ENCODE measurements around the gene ERLIN1. TPM values are rescaled to one million over a fixed set of nuclear protein-coding genes. Genes with fewer than 3 reads are reported as not detected.

ERLIN1 gene
- total RNA-seq, 1 experiment from 2014 or later = 33.0 TPM

- Histone ChIP-seq H3K23me2 (ENCODE audit: insufficient read length, low read depth, low read length, poor library complexity, severe bottlenecking) (no peaks in the 10 kb centered on the region), H3K14ac (ENCODE audit: insufficient read depth, low read length) (no peak overlapping the region), H3K4ac (ENCODE audit: low read depth, low read length) (no peak overlapping the region), H3K79me1 (ENCODE audit: insufficient read depth, low read depth, low read length, poor library complexity, severe bottlenecking) (no peaks in the 10 kb centered on the region), H3K18ac (ENCODE audit: insufficient read length, low read depth, low read length) (no peak overlapping the region), H4K5ac (ENCODE audit: insufficient read length, low read depth, low read length) (no peak overlapping the region), H3K23ac (ENCODE audit: insufficient read length, low read depth, low read length) (no peak overlapping the region), H2AFZ (ENCODE audit: low read length) (no peak overlapping the region), H3K56ac (ENCODE audit: insufficient read length, low read depth, low read length) (no peak overlapping the region), H2BK15ac (ENCODE audit: low read depth, low read length) (no peak overlapping the region), H3K9me3 (ENCODE audit: control insufficient read depth, low read depth, low read length) (no peaks in the 10 kb centered on the region), H3K27me3 (ENCODE audit: insufficient read depth, low read length) (no peaks in the 10 kb centered on the region), H2BK120ac (ENCODE audit: low read depth, low read length, poor library complexity, severe bottlenecking) (no peak overlapping the region), H3K4me1 (ENCODE audit: insufficient read depth, low read length) (no peaks in the 10 kb centered on the region), H3K9ac (ENCODE audit: extremely low read depth, insufficient read length, low read length) (no peak overlapping the region), H3T11ph (ENCODE audit: low read length) (no peak overlapping the region), H2BK12ac (ENCODE audit: insufficient read length, low read depth, low read length) (no peak overlapping the region), H3K27ac (ENCODE audit: insufficient read length, low read depth, low read length) (no peak overlapping the region), H4K8ac (replicated peaks; ENCODE audit: insufficient read length, low read depth, low read length) (no peak overlapping the region), H3K4me2 (ENCODE audit: insufficient read depth, insufficient read length, low read length) (no peak overlapping the region), H2AK5ac (ENCODE audit: insufficient read length, low read length) (no peak overlapping the region), H2BK20ac (ENCODE audit: low read depth, low read length, poor library complexity, severe bottlenecking) (no peak overlapping the region), H2BK5ac (ENCODE audit: insufficient read length, low read length) (no peak overlapping the region), H3K79me2 (ENCODE audit: insufficient read depth, low read length) (no peaks in the 10 kb centered on the region), H4K91ac (ENCODE audit: insufficient read length, low read depth, low read length) (no peak overlapping the region), H4K20me1 (ENCODE audit: control insufficient read depth, insufficient read depth, insufficient read length) (no peaks in the 10 kb centered on the region)
- no CpG with 5 or more reads among the region's 6 CpGs for WGBS (ENCODE audit: extremely low coverage, insufficient read length, low lambda C conversion rate)
- no peak overlapping the region for H3K27ac Mint-ChIP-seq
- H3K4me1 Mint-ChIP-seq = no peaks in the 10 kb centered on the region
- peaks cover 12 to 41% (median 34%) of the 10 kb centered on the region in 3 experiments; a peak in 6 of 7 replicates for H3K36me3 Mint-ChIP-seq (ENCODE audit: insufficient read depth in 1 of 3, low read depth in 3 of 3)
- H3K9me3 Mint-ChIP-seq = no peaks in the 10 kb centered on the region
- no peak for TF ChIP-seq CTCF (conservative IDR thresholded peaks at IDR 0.05)
- no peak overlapping the region for H3K4me3 Mint-ChIP-seq
- H3K27me3 Mint-ChIP-seq (ENCODE audit: low read depth) = no peaks in the 10 kb centered on the region
- no peak for DNase-seq
These were observed 12.8 kb downstream of the ERLIN1 start for GRCh38 chr10:100173035-100173434.
